DMS153 (cell line): ENCODE results near the gene RPLP1.

Experiments
- DNase-seq: peaks from one replicate; lab custom pipeline; 2025; lab: John Stamatoyannopoulos, UW

RPLP1 gene

DNA sequence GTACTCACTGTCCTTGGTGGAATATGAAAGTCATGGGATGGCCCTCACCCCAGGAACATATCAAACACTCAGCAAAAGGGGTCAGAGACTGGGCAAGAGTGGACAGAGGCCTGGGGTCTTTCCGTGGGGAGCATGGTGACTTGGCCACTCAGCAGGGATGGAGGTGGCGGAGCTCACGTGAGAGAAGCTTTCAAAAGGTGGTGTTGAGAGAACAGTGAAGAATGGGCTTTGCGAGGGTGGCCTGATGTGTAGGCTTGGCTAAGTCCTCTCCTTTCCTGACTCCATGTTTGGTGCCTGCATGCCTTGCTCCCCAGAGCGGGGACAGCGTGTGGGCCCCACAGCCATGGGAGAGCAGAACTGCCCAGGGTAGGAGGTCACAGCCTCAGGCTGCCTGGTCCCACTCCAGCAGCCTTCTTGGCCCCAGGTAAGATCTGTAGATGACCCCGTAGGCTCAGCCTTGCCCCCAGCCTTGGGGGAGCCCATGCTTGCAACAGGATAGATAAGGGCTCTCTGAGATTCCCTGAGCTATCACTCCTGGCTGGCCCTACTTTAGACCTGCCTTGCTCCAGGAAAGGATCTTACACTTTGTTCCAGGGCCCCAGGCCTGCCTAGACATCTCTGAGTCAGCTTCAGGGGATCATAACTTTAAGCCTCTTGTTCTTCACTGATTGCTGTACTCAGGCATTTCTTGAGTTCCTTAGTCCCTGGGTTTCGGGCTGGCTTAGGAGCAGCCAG is 17.0 kb downstream of the RPLP1 start:
- no peak for DNase-seq

DNA sequence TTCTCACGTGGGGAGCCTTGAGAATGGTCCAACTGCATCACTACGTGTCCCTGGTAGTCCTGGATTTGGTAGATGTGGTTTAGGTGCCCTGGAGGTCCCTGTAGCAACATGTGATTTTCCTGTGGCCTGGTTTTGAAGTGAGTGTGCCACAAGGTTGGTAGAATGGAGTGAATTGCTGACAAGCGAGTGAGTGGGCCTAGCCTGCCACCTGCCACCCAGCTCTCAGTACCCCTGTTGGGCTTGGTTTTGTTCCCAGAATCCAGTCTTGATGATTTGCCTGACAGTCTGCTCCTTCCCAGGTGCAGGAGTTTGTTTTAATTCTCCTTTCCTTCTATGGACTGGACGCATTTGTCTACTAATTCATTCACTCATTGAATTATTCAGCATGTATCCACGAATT is 19.4 kb downstream of the RPLP1 start:
- DNase-seq, result no peak

DNA sequence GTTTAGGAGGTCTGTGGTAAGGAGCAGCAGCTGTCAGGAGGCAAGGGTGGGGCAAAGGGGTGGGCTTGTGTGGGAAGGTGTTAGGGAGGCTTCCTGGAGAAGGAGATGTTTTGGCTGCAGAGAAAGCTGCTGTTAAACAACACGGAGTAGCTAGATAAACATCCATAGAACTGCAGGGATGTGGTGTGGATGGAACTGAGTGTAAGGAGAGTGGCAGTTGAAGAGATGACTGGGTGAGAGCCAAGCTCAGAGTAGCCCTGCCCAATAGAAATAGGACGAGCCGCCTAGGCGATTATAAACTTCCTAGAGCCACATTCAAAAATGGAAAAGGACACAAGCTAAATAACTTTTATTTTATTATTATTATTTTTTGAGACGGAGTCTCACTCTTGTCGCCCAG is 19.9 kb downstream of the RPLP1 start:
- no peak for DNase-seq

DNA sequence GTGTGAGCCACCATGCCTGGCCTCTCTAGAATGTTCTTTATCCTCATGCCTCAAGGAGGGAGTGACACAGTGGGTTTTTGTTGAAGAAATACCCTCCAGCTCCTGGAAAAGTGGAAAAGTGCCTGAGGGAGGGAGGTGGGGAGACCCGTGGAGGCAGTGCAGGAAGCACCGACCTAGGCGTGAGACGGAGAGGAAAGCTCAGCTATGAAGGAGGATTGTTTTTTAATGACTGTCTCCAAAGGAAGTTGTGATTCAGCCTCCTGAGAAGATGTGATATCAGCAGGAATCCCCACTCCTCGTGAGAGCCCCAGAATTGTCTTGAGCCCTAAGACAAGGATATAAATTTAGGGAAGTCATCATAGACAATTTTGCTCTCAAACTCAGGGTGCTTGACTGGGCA is 21.7 kb downstream of the RPLP1 start:
- no peak for DNase-seq

DNA sequence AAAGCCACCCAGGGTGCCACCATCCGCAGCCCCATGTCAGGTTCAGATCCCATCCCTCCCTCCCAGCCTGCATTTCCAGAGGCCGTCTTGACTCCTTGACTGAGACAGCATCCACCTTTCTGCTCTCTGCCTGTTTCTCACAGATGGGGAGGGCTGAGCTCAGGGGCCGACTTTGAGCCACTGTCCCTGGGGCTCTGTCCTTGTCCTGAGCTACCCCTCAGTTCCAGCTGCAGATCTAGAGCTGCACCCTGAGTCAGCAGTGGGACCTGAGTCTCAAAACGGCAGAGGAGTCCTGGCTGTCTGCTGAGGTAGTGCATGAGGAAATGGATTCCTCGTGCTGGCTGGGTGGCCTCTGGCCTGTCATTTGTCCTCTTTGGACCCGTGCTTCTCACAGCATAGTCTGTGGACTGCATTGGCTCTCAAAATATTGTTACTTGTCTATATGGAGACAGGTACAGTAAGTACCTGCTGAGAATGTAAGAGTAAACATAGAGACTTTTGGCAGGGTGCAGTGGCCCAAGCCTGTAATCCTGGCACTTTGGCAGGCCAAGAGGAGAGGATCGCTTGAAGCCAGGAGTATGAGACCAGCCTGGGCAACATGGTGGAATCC is 22.3 kb downstream of the RPLP1 start:
- no peak for DNase-seq

DNA sequence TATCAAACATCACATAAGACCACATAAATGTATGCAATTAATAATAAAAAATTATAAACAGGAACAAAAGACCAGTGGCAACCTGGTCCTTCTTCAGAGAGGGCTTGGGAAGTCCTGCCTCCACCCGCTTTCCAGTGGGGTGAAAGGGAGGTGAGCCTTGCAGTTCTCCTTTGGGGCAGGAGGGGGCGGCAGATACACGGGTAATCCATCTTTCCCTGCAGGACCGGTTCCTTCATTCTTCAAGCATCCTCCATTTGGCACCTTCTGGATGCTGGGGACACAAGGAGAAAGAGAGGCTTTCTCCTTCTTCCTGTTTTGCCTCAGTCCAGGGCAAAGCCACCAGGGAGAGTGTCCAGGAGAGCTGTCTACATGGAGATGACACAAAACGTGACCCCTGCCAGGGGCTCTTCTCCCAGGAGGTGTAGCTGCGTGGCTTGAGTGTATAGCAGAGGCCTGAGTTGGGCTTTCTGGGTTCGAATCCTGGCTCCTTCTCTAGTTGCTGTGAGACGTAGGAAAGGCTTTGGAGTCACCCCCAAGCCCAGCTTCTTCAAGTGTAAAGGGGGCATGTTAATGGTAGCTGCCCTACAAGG is 23.2 kb downstream of the RPLP1 start:
- no peak for DNase-seq

DNA sequence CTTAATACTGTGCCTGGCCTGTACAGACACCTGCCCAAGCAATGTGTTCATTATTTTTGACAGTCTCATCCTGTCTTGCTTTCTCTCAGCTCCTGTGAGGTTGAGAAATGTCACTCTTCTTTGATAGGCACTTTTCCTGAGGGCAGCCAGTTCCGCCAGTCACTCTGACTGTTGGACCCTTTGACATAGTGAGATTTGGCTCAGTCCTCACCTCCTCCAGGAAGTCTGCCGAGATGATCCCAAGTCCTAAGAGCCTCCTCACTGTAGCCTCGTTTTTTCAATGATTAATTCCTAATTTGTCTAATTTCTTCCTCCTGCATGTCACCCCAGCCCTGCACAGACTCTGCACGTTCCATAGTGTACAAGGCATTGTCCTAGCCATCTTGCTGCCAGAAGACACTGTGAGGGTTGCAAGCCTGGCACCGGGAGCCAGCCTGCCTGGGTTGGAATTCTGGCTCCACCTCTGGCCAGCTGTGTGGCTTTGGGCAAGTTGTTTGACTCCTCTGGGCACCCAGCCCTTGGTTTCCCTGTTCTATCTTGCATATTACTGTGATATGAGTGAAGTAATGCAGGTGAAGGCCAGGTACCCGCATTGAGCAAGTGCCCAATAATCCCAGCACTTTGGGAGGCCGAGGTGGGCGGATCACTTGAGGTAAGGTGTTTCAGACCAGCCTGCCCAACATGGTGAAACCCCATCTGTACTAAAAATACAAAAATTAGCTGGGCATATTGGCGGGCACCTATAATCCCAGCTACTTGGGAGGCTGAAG is 24.3 kb downstream of the RPLP1 start:
- DNase-seq, result no peak

DNA sequence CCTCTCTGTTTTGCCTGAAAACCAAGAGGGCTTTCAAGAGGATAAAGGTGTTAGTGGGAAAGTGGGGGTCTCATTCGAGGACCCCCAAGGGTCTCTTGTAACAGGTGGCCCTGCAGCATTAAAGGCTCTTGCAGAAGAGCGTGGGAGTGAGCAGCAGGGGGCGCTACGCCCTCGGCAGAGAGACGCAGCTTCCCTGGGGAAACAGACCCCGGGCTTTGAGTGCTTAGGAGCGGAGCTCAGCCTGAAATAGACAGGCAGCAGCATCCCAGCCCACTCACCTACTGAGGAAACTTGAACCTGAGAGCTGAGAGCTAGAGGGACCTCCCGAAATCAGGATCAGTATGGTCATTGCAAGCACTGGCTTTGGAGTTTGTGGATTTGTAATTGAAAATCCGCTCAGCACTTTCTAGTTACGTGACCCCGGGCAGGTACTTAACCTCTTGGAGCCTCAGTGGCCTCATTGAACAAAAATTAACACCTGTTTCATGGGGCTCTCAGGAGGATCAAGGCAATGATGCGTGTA is 25.7 kb downstream of the RPLP1 start:
- peak; percentile 17 for DNase-seq

DNA sequence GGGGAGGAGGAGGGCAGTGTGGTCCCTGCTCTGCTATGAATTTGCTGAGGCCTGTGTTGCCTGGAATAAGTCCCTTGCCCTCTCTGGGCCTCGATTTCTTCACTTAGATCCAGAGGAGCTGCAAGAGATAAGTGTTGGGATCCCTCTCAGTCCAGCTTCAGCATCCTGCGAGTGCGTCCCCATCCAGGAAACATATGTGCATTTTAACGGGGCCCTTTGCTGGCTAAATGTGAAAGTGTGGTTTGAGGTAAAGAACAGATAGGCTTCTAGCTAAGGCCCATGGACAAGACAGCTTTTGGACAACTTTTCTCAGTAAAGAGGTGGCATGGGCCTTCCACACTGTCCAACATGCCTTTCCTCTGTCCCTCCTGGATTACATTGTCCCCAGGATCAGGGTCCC is 26.5 kb downstream of the RPLP1 start:
- no peak for DNase-seq

DNA sequence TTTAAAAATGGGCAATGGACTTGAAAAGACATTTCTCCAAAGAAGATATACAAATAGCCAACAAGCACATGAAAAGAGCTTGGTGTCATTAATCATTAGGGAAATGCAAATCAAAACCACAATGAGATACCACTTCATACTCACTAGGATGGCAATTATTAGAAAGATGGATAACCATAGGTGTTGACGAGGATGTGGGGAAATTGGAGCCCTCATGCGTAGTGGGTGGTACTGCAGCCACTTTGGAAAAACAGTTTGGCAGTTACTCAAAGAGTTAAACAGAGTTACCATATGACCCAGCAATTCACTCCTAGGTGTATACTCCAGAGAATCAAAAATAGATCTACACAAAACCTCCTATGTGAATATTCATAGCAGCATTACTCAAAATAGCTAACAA is 27.4 kb downstream of the RPLP1 start:
- DNase-seq, result no peak

DNA sequence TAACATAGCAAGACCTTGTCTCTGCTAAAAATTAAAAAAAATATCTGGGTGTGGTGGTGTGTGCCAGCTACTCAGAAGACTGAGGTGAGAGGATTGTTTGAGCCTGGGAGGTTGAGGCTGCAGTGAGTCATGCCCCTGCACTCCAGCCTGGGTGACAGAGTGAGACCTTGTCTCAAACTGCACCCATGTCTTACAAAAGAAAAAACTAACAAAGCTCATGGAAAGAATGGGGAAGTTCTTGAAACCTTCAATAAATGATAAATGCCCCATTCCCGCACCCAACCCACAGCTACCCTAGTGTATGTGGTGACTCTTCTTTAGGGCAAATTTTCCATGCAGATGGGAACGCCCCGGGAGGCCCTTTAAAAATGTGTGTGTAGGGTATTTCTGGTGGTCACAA is 28.3 kb downstream of the RPLP1 start:
- no peak for DNase-seq

DNA sequence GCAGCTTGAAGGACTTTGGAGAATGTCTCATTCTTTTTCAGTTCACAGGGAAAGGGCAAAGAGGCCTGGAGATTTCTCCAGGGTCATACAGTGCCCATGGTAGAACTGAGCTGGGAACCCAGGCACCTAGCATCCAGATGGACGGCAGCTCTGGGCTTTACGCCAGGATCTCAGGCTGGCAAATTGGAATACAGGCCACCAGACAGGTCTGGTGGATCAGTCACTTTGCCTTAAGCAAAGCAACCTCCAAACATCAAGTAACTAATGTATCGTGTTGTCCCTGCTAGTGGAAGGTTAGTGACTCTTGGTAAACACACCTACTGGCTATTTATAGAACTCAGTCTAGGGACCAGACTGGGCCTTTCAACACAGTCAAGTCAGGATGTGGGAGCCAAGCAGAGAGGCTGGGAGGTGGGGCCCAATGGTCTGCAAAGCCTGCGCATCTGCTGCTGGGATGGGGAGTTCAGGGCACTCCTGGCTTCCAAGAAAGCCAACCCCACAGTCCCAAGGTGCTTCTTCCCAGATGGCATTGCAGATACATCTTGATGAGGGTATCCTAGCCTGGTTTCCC is 30.2 kb downstream of the RPLP1 start:
- DNase-seq, result peak; percentile 46

DNA sequence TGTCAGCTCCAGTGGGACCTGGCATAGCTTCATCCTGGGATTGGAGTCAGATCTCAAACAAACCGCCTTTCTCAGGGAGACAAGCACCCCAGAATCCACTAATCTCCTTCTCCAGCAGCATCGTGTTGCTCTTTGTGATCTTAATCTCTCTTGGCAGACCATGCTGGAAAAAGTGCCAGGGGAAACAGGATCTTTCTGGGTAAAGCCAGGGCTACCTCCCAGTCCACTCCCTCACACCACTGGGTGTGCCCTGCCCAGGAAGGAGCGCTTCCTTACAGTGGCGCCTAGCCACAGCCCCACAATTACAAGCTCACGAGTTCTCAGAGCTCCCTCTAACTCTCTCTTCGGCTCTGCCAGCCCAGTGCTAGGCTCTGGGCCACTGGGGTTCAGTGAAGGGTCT is 32.2 kb downstream of the RPLP1 start:
- no peak for DNase-seq

DNA sequence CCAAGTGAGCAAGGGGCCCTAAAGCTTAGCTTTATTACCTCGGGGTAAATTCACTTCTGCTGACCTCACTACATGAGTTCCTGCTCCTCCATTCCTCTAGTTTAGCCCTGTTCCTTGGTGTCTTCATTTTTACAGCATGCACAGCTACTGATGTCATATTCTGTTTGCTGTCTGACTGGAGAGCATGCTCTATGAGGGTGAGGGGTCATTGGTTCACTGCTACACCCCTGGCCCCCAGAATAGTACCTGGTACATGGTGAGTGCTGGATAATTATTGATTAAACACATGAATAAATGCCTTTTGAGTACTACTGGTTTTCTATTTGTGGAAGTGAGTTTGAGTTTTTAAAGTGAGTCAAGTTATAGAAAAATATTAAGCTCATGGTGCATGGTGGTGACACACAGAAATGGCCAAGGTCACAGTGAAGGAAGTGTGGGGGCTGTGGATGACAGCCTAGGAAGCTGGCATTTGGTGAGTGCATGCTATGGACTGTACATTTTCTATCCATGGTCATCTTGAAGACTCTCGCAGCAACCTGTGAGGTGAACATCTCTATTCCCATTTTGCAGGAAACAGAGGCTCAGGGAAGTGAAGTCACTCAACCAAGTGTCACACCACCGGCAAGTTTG is 34.0 kb downstream of the RPLP1 start:
- no peak for DNase-seq

DNA sequence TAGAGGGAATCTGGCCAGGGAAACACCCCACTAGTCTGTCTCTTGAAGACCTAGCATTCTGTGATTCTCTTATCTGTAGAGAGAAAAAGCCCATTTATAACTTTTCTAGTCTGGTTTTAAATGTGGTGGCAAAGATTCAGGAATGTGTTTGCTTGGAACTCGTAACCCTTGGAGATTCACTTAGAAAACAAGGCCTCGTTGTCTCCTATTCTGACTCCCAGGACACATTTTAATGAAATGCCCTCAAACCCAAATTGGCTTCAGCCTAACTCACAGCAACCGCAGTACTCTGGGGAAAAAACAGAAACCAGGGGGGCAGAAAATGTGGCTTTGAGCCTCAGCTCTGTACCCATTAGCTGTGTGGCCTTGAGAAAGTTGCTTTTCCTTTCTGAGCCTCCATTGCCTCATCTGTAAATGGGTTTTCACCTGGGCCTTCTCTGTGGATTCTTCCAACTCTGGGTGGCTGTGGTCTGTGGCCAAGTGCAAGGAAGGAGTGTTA is 36.5 kb downstream of the RPLP1 start:
- no peak for DNase-seq

DNA sequence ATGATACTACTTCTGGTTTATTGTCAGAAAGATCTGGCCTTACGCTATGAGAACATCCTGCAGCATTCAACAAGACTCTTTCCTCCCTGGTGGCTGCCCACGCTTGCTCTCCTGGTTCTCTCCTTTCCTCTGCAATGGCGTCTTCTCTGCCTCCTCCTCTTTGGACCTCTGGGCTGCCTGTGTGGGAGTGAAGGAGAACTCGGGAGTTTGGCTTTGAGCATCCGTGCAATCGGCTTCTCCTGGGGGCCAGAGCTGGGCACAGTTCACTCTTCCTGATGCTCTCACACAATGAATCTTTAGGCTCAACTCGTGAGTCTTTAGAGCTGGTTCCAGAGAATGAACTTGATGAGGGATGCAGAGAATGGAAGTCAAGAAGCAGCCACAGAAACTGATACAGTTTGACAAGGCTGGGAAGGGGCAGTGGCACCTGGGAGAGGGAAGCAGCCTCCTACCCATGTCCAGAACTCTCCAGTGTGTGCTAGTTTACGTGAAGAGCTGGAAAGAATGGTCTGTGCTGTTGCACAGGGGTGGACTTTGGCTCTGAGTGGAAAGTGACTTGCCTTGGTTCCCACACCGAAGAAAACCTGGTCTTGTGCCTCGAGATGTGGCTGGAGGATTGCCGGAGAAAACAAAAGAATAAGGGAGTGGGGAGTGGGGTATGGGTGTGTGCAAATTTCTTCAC is 37.9 kb downstream of the RPLP1 start:
- no peak for DNase-seq

DNA sequence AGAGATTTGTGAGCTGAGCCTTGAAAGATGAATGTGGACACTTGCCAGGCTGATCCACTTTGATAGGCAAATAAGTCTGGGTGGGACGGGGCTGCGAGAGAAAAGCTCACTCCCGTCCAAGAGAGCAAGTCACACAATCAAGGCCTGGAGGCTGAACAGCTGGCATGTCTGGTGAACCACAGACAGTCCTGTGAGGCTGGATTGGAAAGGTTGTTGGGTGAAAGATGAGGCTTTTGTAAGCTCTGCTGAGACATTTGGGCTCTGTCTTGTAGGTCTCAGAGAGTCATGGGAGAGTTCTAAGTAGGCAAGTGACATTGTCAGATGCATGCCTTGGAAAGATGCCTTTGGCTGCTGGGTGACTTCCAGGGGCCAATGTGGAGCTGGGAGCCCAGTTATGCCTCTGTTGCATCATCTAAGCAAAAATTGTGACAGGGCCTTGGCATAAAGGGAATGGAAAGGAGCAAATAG is 38.5 kb downstream of the RPLP1 start:
- DNase-seq, result no peak

DNA sequence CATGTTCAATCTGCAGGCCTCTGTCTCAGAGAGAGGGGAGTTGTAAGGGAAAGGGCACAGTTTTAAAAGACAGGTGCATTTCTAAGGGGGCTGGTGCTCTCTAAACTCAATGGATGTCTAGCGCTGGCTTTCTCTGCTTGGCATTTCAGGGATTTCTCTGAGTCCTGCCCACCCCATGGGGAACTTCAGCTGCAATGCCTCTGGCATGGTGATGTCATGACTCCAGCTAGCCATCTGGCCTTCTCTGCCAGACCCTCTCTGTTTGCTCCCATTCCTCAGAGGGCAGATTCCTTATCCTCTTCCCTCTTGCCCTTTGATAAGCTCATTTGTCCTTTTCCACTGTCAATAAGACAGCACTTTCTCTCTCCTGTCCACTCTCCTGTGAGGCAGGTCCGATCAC is 40.8 kb downstream of the RPLP1 start:
- no peak for DNase-seq

DNA sequence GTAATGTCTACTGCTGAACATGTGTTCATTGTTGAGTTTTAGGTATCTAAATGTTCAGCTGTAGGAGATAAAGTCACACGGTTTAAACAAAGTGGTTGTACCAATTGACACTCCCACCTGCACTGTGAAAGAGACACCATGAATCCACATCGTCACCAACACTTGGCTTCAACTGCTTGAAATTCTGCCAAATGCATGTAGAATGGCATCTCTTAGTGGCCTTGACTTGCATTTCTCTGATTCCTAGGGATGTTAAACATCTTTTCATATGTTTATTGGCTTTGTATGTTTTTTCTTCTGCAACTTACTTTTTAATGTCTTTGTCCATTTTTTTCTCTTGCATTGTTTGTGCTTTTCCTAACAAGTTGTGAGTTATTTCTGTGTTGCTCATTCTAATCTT is 43.4 kb downstream of the RPLP1 start:
- DNase-seq, result no peak

DNA sequence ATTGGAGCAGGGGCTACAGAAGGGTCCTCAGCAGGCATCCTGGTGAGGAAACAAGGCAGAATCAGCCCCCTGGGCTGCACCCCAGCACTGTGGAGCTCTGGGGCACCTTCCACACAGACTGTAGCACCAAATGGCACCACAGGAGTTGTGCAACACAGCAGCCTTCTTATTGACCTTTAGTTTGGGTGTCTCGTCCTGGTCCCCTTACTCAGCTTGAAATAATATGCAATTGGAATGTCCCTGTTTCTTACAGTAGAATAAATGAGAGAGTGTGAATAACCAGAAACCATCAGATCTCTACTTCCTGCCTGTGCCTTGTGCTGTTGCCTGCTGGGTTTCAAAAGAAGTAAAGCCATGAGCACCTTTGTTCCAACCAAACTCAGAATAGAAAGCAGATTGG is 44.5 kb downstream of the RPLP1 start:
- no peak for DNase-seq

DNA sequence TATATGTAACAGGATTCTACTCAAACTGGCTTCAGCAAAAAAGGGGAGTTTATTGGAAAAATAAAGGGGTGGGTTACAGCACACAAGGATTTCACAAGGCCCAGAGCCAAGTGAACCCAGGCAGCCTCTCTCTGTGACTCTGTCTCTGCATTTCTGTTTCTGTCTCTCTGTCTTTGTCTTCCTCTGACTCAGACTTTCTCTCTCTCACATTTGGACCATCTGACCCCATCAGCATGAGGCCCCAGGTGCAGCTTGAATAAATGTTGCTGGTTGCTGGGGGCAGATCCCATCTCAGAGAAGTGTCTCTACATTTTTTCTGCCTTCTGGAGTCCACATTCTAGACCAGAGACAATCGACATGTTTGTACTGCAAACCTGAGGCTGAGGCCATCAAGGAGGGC is 45.0 kb downstream of the RPLP1 start:
- no peak for DNase-seq
